Tongue (tissue), 2 donors: ENCODE results near the gene HPCA. TPM values are rescaled to one million over a fixed set of nuclear protein-coding genes. Genes with fewer than 3 reads are reported as not detected.

Experiments used
- DNase-seq: peaks from one replicate; pipeline ENCODE4 v3.0.0-alpha.2; 2015
- total RNA-seq: library from RNA; depleted of rRNA; stranded (reverse); fragments of >200 nt; gene quantifications from one replicate; pipeline ENCODE4 v1.2.3, GENCODE V29; 2014

Gene HPCA
- total RNA-seq, 1 donor from 2014 or later, result 0.21 TPM

GRCh38 chr1:32937061-32937460, 50.8 kb downstream of the HPCA start:
- DNase-seq, result no peak

GRCh38 chr1:32939655-32940371, 53.5 kb downstream of the HPCA start:
- DNase-seq, result no peak

GRCh38 chr1:32944180-32944579, 57.9 kb downstream of the HPCA start:
- DNase-seq, result no peak

Other genes with a start within 250 kb of the HPCA start
- gene ZBTB8OS, start 235.9 kb upstream of the HPCA start, total RNA-seq, result 18.2 TPM
- 147 TPM for gene RBBP4, start 235.3 kb upstream of the HPCA start, total RNA-seq
- gene SYNC, start 183.7 kb upstream of the HPCA start, total RNA-seq, result 71.8 TPM
- 36.1 TPM for gene YARS1, start 69.1 kb upstream of the HPCA start, total RNA-seq
- gene S100PBP, start 68.8 kb upstream of the HPCA start, total RNA-seq, result 68.8 TPM
- 125 TPM for gene FNDC5, start 15.6 kb upstream of the HPCA start, total RNA-seq
- 14.9 TPM for gene TMEM54, start 14.9 kb downstream of the HPCA start, total RNA-seq
- gene RNF19B, start 78.3 kb downstream of the HPCA start, total RNA-seq, result 9.9 TPM
- 109 TPM for gene AK2, start 150.4 kb downstream of the HPCA start, total RNA-seq
- 3.8 TPM for gene AZIN2, start 194.7 kb downstream of the HPCA start, total RNA-seq